HEK293 (cell line): Measurements from ENCODE around the gene MYOG.

Source experiments
- ATF2 ChIP-seq: fragments of 450-650 bp; formaldehyde crosslinking; IDR thresholded peaks from 2 replicates; pipeline ENCODE4 v1.5.1; 2016; ENCODE audit warnings: missing biosample characterization, missing genetic modification characterization, low read depth
- BCL11B ChIP-seq: fragments of 450-650 bp; formaldehyde crosslinking; IDR thresholded peaks from 2 replicates; pipeline ENCODE4 v1.5.1; 2016; ENCODE audit warnings: low read depth, missing biosample characterization, missing genetic modification characterization
- CTCF ChIP-seq: fragments of 450-650 bp; formaldehyde crosslinking; IDR thresholded peaks from 2 replicates; pipeline ENCODE4 v1.5.1; 2016; ENCODE audit warnings: missing biosample characterization, missing genetic modification characterization
- SALL2 ChIP-seq: fragments of 450-650 bp; formaldehyde crosslinking; IDR thresholded peaks from 2 replicates; pipeline ENCODE4 v1.5.0; 2017; ENCODE audit warnings: missing biosample characterization, mild to moderate bottlenecking, missing genetic modification characterization, borderline replicate concordance
- SETDB1 ChIP-seq: IDR thresholded peaks from one replicate; pipeline ENCODE4 v1.6.1; 2017; ENCODE audit warnings: mild to moderate bottlenecking, low read length, moderate library complexity, mixed read lengths; ENCODE audit not compliant: insufficient read length
- WT1 ChIP-seq: fragments of 450-650 bp; formaldehyde crosslinking; IDR thresholded peaks from 2 replicates; pipeline ENCODE4 v1.5.1; 2016; ENCODE audit warnings: missing biosample characterization, missing genetic modification characterization
- ZBTB48 ChIP-seq: fragments of 450-650 bp; formaldehyde crosslinking; IDR thresholded peaks from 2 replicates; pipeline ENCODE4 v1.5.1; 2016; ENCODE audit warnings: missing biosample characterization, missing genetic modification characterization
- ZNF274 ChIP-seq, 2 experiments: fragments of 200-500 bp in 1 of 2; fragments of 450-650 bp in 1 of 2; sonication (Bioruptor generic) in 1 of 2; formaldehyde crosslinking in 1 of 2; IDR thresholded peaks; 2 replicates each; pipeline versions ENCODE4 v1.5.1 to v1.6.1; 2014 to 2016; ENCODE audit warnings: borderline replicate concordance in 1 of 2, inconsistent platforms in 1 of 2, low read length in 1 of 2, missing biosample characterization in 1 of 2, missing genetic modification characterization in 1 of 2
- ZNF416 ChIP-seq: fragments of 450-650 bp; formaldehyde crosslinking; IDR thresholded peaks from 2 replicates; pipeline ENCODE4 v1.5.1; 2016; ENCODE audit warnings: missing biosample characterization, missing genetic modification characterization
- ZNF510 ChIP-seq: fragments of 450-650 bp; formaldehyde crosslinking; IDR thresholded peaks from 2 replicates; pipeline ENCODE4 v1.5.1; 2018; ENCODE audit warnings: mild to moderate bottlenecking, missing genetic modification characterization, missing biosample characterization; ENCODE audit not compliant: insufficient replicate concordance
- ZNF549 ChIP-seq: fragments of 450-650 bp; IDR thresholded peaks from 2 replicates; pipeline ENCODE4 v1.5.1; 2018; ENCODE audit warnings: missing biosample characterization, missing genetic modification characterization, mild to moderate bottlenecking, inconsistent platforms, moderate library complexity
- ZNF76 ChIP-seq: fragments of 450-650 bp; formaldehyde crosslinking; IDR thresholded peaks from 2 replicates; pipeline ENCODE4; 2016; ENCODE audit warnings: low read depth, missing biosample characterization, missing genetic modification characterization, borderline replicate concordance
- TF ChIP-seq, protein P1 (sequence below): fragments of 450-650 bp; formaldehyde crosslinking; IDR thresholded peaks from 2 replicates; pipeline ENCODE4 v1.5.1; 2016; ENCODE audit warnings: missing biosample characterization, missing genetic modification characterization

- TF ChIP-seq CTCF (no peak), ZBTB48 (tag by site-specific recombination) (no peak), BCL11B (tag by site-specific recombination) (no peak), ZNF416 (tag by site-specific recombination) (no peak), WT1 (tag by site-specific recombination) (no peak), SETDB1 (no peak), ZNF549 (tag by site-specific recombination) (no peak), ATF2 (tag by site-specific recombination) (no peak), ZNF510 (tag by site-specific recombination) (no peak), ZNF274 (IDR thresholded peaks at IDR 0.05; ENCODE audit: low read length) (no peak), ZNF274 (tag by site-specific recombination; IDR thresholded peaks at IDR 0.05; ENCODE audit: borderline replicate concordance) (no peak), SALL2 (tag by site-specific recombination) (no peak), ZNF76 (tag by site-specific recombination) (no peak)
- TF ChIP-seq, protein P1, sequence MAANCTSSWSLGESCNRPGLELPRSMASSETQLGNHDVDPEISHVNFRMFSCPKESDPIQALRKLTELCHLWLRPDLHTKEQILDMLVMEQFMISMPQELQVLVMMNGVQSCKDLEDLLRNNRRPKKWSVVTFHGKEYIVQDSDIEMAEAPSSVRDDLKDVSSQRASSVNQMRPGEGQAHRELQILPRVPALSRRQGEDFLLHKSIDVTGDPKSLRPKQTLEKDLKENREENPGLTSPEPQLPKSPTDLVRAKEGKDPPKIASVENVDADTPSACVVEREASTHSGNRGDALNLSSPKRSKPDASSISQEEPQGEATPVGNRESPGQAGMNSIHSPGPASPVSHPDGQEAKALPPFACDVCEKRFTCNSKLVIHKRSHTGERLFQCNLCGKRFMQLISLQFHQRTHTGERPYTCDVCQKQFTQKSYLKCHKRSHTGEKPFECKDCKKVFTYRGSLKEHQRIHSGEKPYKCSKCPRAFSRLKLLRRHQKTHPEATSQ (tag by site-specific recombination), result no peak
These were observed 31.6 kb downstream of the MYOG start for GRCh38 chr1:203054184-203054583.
